Measurements from ENCODE around the gene GNAI3.

GNAI3 gene

GRCh38 chr1:109548321-109549267 is at the start of gene GNAI3:
GNAI3 (plus strand) TSS chr1:109548615; CDS start chr1:109548721, 106 bp downstream.
- TF ChIP-seq CTCF (IDR thresholded peaks at IDR 0.05; ENCODE audit: low read depth, low read length, missing control alignments): no peak
- peak; percentile 95 for DNase-seq (ENCODE audit: low read depth)
- peak within 1 kb of the TSS; percentile 74 for H3K4me3 ChIP-seq (ENCODE audit: low read depth, low read length)

GRCh38 chr1:109499081-109499480 is 49.3 kb upstream of the GNAI3 start:
- DNase-seq (ENCODE audit: low read depth): no peak
- TF ChIP-seq CTCF (IDR thresholded peaks at IDR 0.05; ENCODE audit: low read depth, low read length, missing control alignments): no peak
- no peak overlapping the region for H3K4me3 ChIP-seq (ENCODE audit: low read depth, low read length)

- H3K4me3 ChIP-seq (ENCODE audit: low read depth, low read length): no peak overlapping the region
- no peak for DNase-seq (ENCODE audit: low read depth)
- peak; percentile 66 for TF ChIP-seq CTCF (IDR thresholded peaks at IDR 0.05; ENCODE audit: low read depth, low read length, missing control alignments)
Observed at GRCh38 chr1:109499661-109500536, 48.5 kb upstream of the GNAI3 start.

- DNase-seq (ENCODE audit: low read depth): no peak
- no peak for TF ChIP-seq CTCF (IDR thresholded peaks at IDR 0.05; ENCODE audit: low read depth, low read length, missing control alignments)
- no peak overlapping the region for H3K4me3 ChIP-seq (ENCODE audit: low read depth, low read length)
Observed at GRCh38 chr1:109500941-109501381, 47.5 kb upstream of the GNAI3 start.

- no peak for TF ChIP-seq CTCF (IDR thresholded peaks at IDR 0.05; ENCODE audit: low read depth, low read length, missing control alignments)
- no peak for DNase-seq (ENCODE audit: low read depth)
- H3K4me3 ChIP-seq (ENCODE audit: low read depth, low read length): no peak overlapping the region
Observed at GRCh38 chr1:109501644-109502363, 46.6 kb upstream of the GNAI3 start.

- no peak for TF ChIP-seq CTCF (IDR thresholded peaks at IDR 0.05; ENCODE audit: low read depth, low read length, missing control alignments)
- no peak overlapping the region for H3K4me3 ChIP-seq (ENCODE audit: low read depth, low read length)
- no peak for DNase-seq (ENCODE audit: low read depth)
Observed at GRCh38 chr1:109502364-109502851, 46.0 kb upstream of the GNAI3 start.

Measured in GM12864 (cell line).